NOMO-1 treated with dmso at 0.1 percent for 144 hours (cell line): ENCODE data around the gene HIVEP3.

Experiments used
- DNase-seq: peaks from one replicate; lab custom pipeline; 2025; ENCODE audit not compliant: unreplicated experiment; lab: John Stamatoyannopoulos, UW

Gene HIVEP3

GRCh38 chr1:41816061-41816460 lies 102.7 kb downstream of the HIVEP3 start:
- no peak for DNase-seq

- DNase-seq = no peak
Measured at GRCh38 chr1:41813755-41814745, 104.7 kb downstream of the HIVEP3 start.

GRCh38 chr1:41813226-41813625 lies 105.5 kb downstream of the HIVEP3 start:
- DNase-seq = no peak

- DNase-seq = no peak
Measured at GRCh38 chr1:41812453-41812852, 106.3 kb downstream of the HIVEP3 start.

- peak; percentile 39 for DNase-seq
Measured at GRCh38 chr1:41812051-41812450, 106.7 kb downstream of the HIVEP3 start.

GRCh38 chr1:41811051-41811795 lies 107.5 kb downstream of the HIVEP3 start:
- DNase-seq = peak; percentile 60

- DNase-seq = peak; percentile 19
Measured at GRCh38 chr1:41810446-41810845, 108.3 kb downstream of the HIVEP3 start.

GRCh38 chr1:41809692-41810091 lies 109.0 kb downstream of the HIVEP3 start:
- no peak for DNase-seq

GRCh38 chr1:41807390-41807789 lies 111.3 kb downstream of the HIVEP3 start:
- no peak for DNase-seq

GRCh38 chr1:41806472-41807155 lies 112.1 kb downstream of the HIVEP3 start:
- no peak for DNase-seq

GRCh38 chr1:41805771-41806471 lies 112.8 kb downstream of the HIVEP3 start:
- DNase-seq = no peak

GRCh38 chr1:41804176-41804575 lies 114.5 kb downstream of the HIVEP3 start:
- no peak for DNase-seq

GRCh38 chr1:41803656-41804055 lies 115.1 kb downstream of the HIVEP3 start:
- DNase-seq = no peak

- peak; percentile 98 for DNase-seq
Measured at GRCh38 chr1:41802532-41803501, 115.9 kb downstream of the HIVEP3 start.

- no peak for DNase-seq
Measured at GRCh38 chr1:41800311-41800829, 118.4 kb downstream of the HIVEP3 start.

GRCh38 chr1:41799723-41800122 lies 119.0 kb downstream of the HIVEP3 start:
- no peak for DNase-seq

GRCh38 chr1:41799205-41799604 lies 119.5 kb downstream of the HIVEP3 start:
- DNase-seq = no peak

GRCh38 chr1:41795205-41795762 lies 123.4 kb downstream of the HIVEP3 start:
- DNase-seq = no peak

- DNase-seq = no peak
Measured at GRCh38 chr1:41794031-41794430, 124.7 kb downstream of the HIVEP3 start.
